GM23338 (cell line): Measurements from ENCODE around the gene CTDSP1. TPM values are rescaled to one million over a fixed set of nuclear protein-coding genes. Genes with fewer than 3 reads are reported as not detected.
A peak's percentile ranks its signal among the peaks of the same experiment; 100 is the strongest.

Experiments used
- ATAC-seq: fragments of 200-7000 bp; cut with Tn5 transposase; 3 replicates; pipeline ENCODE4 v1.9.1; 2020
- DNase-seq: peaks from one replicate; pipeline ENCODE4 v3.0.0-alpha.2; 2015; ENCODE audit warnings: low spot score
- H2AFZ ChIP-seq: fragments of 200-600 bp; sonication (generic); 2 replicates; pipeline ENCODE4 v1.8.0; 2016; ENCODE audit warnings: antibody characterized with exemption, mild to moderate bottlenecking, moderate library complexity
- H3F3A ChIP-seq: fragments of 200-600 bp; sonication (generic); replicated peaks from 2 replicates; pipeline ENCODE4 v1.8.0; 2017; ENCODE audit warnings: antibody characterized with exemption, mixed run types, low read depth
- H3K27ac ChIP-seq: fragments of 200-600 bp; sonication (generic); 2 replicates; pipeline ENCODE4 v1.6.1; 2016; ENCODE audit warnings: low read depth
- H3K27me3 ChIP-seq: fragments of 200-600 bp; sonication (generic); 2 replicates; pipeline ENCODE4 v1.8.0; 2016; ENCODE audit warnings: mild to moderate bottlenecking, mixed run types, moderate library complexity; ENCODE audit not compliant: insufficient read depth
- H3K36me3 ChIP-seq: fragments of 200-600 bp; sonication (generic); 2 replicates; pipeline ENCODE4 v1.8.0; 2016; ENCODE audit warnings: mild to moderate bottlenecking; ENCODE audit not compliant: insufficient read depth
- H3K4me1 ChIP-seq: fragments of 200-600 bp; sonication (generic); 2 replicates; pipeline ENCODE4 v1.8.0; 2016; ENCODE audit warnings: mild to moderate bottlenecking, moderate library complexity; ENCODE audit not compliant: insufficient read depth
- H3K4me2 ChIP-seq: fragments of 200-600 bp; sonication (generic); 2 replicates; pipeline ENCODE4 v1.7.1; 2017; ENCODE audit warnings: mixed run types
- H3K4me3 ChIP-seq: fragments of 200-600 bp; sonication (generic); 2 replicates; pipeline ENCODE4 v1.6.1; 2016; ENCODE audit warnings: mixed run types
- H3K79me2 ChIP-seq: fragments of 200-600 bp; sonication (generic); replicated peaks from 2 replicates; pipeline ENCODE4 v1.8.0; 2017; ENCODE audit warnings: mild to moderate bottlenecking; ENCODE audit not compliant: insufficient read depth
- H3K9me2 ChIP-seq: fragments of 200-600 bp; sonication (generic); 2 replicates; pipeline ENCODE4 v1.8.0; 2017; ENCODE audit not compliant: insufficient read depth
- H4K20me1 ChIP-seq: fragments of 200-600 bp; sonication (generic); replicated peaks from 2 replicates; pipeline ENCODE4 v1.8.0; 2017; ENCODE audit warnings: mild to moderate bottlenecking; ENCODE audit not compliant: insufficient read depth
- H3K27ac Mint-ChIP-seq: 2 replicates; pipeline ENCODE4 v1.8.0; 2020; ENCODE audit warnings: inconsistent platforms, mild to moderate bottlenecking, moderate library complexity, mixed read lengths
- H3K27me3 Mint-ChIP-seq: 3 replicates; pipeline ENCODE4 v1.8.0; 2022; ENCODE audit warnings: low read depth, mild to moderate bottlenecking, moderate library complexity, mixed read lengths, inconsistent platforms; ENCODE audit not compliant: insufficient read depth, poor library complexity
- H3K36me3 Mint-ChIP-seq: 3 replicates; pipeline ENCODE4 v1.8.0; 2021; ENCODE audit warnings: low read depth, mild to moderate bottlenecking, inconsistent platforms, moderate library complexity, mixed read lengths
- H3K4me1 Mint-ChIP-seq: 3 replicates; pipeline ENCODE4 v1.8.0; 2020; ENCODE audit warnings: mild to moderate bottlenecking, inconsistent platforms, mixed read lengths
- H3K4me3 Mint-ChIP-seq: 3 replicates; pipeline ENCODE4 v1.8.0; 2021; ENCODE audit warnings: moderate library complexity, mild to moderate bottlenecking, inconsistent platforms, mixed read lengths
- H3K9me3 Mint-ChIP-seq: 3 replicates; pipeline ENCODE4 v1.8.0; 2020; ENCODE audit warnings: moderate library complexity, mild to moderate bottlenecking, inconsistent platforms, mixed read lengths
- CREB1 ChIP-seq: fragments of 250-450 bp; sonication (Bioruptor Pico); IDR thresholded peaks from 2 replicates; pipeline ENCODE4 v1.5.0; 2020; ENCODE audit warnings: low read depth, mild to moderate bottlenecking, moderate library complexity
- EZH2 ChIP-seq: fragments of 200-600 bp; sonication (generic); IDR thresholded peaks from one replicate; pipeline ENCODE4 v1.8.0; 2017; ENCODE audit warnings: antibody characterized with exemption, mild to moderate bottlenecking, low read depth; ENCODE audit not compliant: unreplicated experiment
- EZH2phosphoT487 ChIP-seq: fragments of 200-600 bp; sonication (generic); IDR thresholded peaks from one replicate; pipeline ENCODE4 v1.8.1; 2018; ENCODE audit warnings: antibody characterized with exemption; ENCODE audit not compliant: unreplicated experiment
- JUNB ChIP-seq: IDR thresholded peaks from one replicate; pipeline ENCODE4 v1.6.1; 2016; ENCODE audit warnings: antibody characterized with exemption; ENCODE audit not compliant: unreplicated experiment
- NANOG ChIP-seq: IDR thresholded peaks from 2 replicates; pipeline ENCODE4 v1.6.1; 2016; ENCODE audit warnings: antibody characterized with exemption, borderline replicate concordance
- POLR2AphosphoS5 ChIP-seq: IDR thresholded peaks from 2 replicates; pipeline ENCODE4 v1.6.1; 2016; ENCODE audit warnings: antibody characterized with exemption, low read depth
- STAT1 ChIP-seq: IDR thresholded peaks from one replicate; pipeline ENCODE4 v1.6.1; 2016; ENCODE audit warnings: antibody characterized with exemption; ENCODE audit not compliant: unreplicated experiment
- ZNF114 ChIP-seq: fragments of 250-450 bp; sonication (Bioruptor Pico); IDR thresholded peaks from 2 replicates; pipeline ENCODE4 v1.5.0; 2020; ENCODE audit warnings: mild to moderate bottlenecking, moderate library complexity
- ZNF331 ChIP-seq: fragments of 250-450 bp; sonication (Bioruptor Pico); IDR thresholded peaks from 2 replicates; pipeline ENCODE4 v1.5.0; 2020; ENCODE audit warnings: low read depth, mild to moderate bottlenecking, moderate library complexity
- polyA plus RNA-seq: library from polyadenylated mRNA; unstranded; fragments of >200 nt; fragmentation: Nextera tagmentation; extraction: Ambion mirVana; gene quantifications from 2 replicates; pipeline ENCODE4 v1.2.1, GENCODE V29; 2016
- total RNA-seq: library from RNA; depleted of rRNA; stranded (reverse); fragments of >200 nt; shearing (Covaris generic); gene quantifications from 2 replicates; pipeline ENCODE4 v1.2.3, GENCODE V29; 2014
- TF ChIP-seq, protein P1 (sequence below): fragments of 250-450 bp; sonication (Bioruptor Pico); IDR thresholded peaks from 2 replicates; pipeline ENCODE4 v1.5.0; 2020; ENCODE audit warnings: mild to moderate bottlenecking, moderate library complexity
- TF ChIP-seq, protein P2 (sequence below), 2 experiments: fragments of 200-600 bp in 1 of 2; sonication (generic) in 1 of 2; conservative IDR thresholded peaks; 2 replicates each; pipeline versions ENCODE4 v1.5.1 to v1.6.1; 2016 to 2017; ENCODE audit warnings: antibody characterized with exemption in 2 of 2, low read depth in 2 of 2, mild to moderate bottlenecking in 2 of 2, moderate library complexity in 1 of 2
- TF ChIP-seq, protein P3 (sequence below): IDR thresholded peaks from one replicate; pipeline ENCODE4 v1.6.1; 2018; ENCODE audit warnings: antibody characterized with exemption; ENCODE audit not compliant: unreplicated experiment
- TF ChIP-seq, protein P4 (sequence below): IDR thresholded peaks from 2 replicates; pipeline ENCODE4 v1.6.1; 2016; ENCODE audit warnings: antibody characterized with exemption

The CTDSP1 gene
- total and polyA plus RNA-seq, 2 experiments from 2014 or later, result 6.7 to 21.8 TPM

DNA sequence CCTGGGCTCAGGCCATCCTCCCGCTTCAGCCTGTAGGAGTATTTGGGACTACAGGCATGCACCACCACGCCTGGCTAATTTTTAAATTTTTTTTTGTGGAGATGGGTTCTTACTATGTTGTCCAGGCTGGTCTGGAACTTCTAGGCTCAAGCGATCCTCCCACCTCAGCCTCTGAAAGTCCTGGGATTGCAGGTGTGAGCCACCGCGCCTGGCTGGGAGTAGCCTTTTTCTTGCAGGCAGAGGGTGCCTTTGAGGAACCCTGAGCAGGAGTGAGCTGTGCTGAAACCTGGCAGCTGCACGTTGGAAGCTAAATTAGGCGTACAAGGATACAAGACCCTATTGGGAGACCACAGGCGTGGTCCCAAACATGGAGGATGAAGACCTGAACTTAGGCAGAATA lies 8.0 kb downstream of the CTDSP1 start:
- Mint-ChIP-seq H3K4me3 (no peak overlapping the region), H3K36me3 (peaks cover 12% of the 10 kb centered on the region), H3K27me3 (peaks cover 5% of the 10 kb centered on the region), H3K4me1 (peaks cover 22% of the 10 kb centered on the region), H3K9me3 (no peaks in the 10 kb centered on the region), H3K27ac (no peak overlapping the region)
- H3K27ac ChIP-seq, result no peak overlapping the region
- no peak overlapping the region for H3K4me3 ChIP-seq
- no peaks in the 10 kb centered on the region for H3K79me2 ChIP-seq
- no peaks in the 10 kb centered on the region for H3K27me3 ChIP-seq
- H3K9me2 ChIP-seq, result no peaks in the 10 kb centered on the region
- peak overlapping the region; percentile 90 for H3K4me2 ChIP-seq
- DNase-seq (no peak), ATAC-seq (no peak)
- no peaks in the 10 kb centered on the region for H3K36me3 ChIP-seq
- H3F3A ChIP-seq, result peaks cover 17% of the 10 kb centered on the region
- H4K20me1 ChIP-seq, result no peaks in the 10 kb centered on the region
- peaks cover 27% of the 10 kb centered on the region for H3K4me1 ChIP-seq
- TF ChIP-seq, protein P1, sequence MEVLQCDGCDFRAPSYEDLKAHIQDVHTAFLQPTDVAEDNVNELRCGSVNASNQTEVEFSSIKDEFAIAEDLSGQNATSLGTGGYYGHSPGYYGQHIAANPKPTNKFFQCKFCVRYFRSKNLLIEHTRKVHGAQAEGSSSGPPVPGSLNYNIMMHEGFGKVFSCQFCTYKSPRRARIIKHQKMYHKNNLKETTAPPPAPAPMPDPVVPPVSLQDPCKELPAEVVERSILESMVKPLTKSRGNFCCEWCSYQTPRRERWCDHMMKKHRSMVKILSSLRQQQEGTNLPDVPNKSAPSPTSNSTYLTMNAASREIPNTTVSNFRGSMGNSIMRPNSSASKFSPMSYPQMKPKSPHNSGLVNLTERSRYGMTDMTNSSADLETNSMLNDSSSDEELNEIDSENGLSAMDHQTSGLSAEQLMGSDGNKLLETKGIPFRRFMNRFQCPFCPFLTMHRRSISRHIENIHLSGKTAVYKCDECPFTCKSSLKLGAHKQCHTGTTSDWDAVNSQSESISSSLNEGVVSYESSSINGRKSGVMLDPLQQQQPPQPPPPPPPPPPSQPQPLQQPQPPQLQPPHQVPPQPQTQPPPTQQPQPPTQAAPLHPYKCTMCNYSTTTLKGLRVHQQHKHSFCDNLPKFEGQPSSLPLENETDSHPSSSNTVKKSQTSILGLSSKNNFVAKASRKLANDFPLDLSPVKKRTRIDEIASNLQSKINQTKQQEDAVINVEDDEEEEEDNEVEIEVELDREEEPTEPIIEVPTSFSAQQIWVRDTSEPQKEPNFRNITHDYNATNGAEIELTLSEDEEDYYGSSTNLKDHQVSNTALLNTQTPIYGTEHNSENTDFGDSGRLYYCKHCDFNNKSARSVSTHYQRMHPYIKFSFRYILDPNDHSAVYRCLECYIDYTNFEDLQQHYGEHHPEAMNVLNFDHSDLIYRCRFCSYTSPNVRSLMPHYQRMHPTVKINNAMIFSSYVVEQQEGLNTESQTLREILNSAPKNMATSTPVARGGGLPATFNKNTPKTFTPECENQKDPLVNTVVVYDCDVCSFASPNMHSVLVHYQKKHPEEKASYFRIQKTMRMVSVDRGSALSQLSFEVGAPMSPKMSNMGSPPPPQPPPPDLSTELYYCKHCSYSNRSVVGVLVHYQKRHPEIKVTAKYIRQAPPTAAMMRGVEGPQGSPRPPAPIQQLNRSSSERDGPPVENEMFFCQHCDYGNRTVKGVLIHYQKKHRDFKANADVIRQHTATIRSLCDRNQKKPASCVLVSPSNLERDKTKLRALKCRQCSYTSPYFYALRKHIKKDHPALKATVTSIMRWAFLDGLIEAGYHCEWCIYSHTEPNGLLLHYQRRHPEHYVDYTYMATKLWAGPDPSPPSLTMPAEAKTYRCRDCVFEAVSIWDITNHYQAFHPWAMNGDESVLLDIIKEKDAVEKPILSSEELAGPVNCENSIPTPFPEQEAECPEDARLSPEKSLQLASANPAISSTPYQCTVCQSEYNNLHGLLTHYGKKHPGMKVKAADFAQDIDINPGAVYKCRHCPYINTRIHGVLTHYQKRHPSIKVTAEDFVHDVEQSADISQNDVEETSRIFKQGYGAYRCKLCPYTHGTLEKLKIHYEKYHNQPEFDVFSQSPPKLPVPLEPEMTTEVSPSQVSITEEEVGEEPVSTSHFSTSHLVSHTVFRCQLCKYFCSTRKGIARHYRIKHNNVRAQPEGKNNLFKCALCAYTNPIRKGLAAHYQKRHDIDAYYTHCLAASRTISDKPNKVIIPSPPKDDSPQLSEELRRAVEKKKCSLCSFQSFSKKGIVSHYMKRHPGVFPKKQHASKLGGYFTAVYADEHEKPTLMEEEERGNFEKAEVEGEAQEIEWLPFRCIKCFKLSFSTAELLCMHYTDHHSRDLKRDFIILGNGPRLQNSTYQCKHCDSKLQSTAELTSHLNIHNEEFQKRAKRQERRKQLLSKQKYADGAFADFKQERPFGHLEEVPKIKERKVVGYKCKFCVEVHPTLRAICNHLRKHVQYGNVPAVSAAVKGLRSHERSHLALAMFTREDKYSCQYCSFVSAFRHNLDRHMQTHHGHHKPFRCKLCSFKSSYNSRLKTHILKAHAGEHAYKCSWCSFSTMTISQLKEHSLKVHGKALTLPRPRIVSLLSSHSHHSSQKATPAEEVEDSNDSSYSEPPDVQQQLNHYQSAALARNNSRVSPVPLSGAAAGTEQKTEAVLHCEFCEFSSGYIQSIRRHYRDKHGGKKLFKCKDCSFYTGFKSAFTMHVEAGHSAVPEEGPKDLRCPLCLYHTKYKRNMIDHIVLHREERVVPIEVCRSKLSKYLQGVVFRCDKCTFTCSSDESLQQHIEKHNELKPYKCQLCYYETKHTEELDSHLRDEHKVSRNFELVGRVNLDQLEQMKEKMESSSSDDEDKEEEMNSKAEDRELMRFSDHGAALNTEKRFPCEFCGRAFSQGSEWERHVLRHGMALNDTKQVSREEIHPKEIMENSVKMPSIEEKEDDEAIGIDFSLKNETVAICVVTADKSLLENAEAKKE (CRISPR knock-in tag), result no peak
- no peak for TF ChIP-seq EZH2phosphoT487
- TF ChIP-seq, protein P2, sequence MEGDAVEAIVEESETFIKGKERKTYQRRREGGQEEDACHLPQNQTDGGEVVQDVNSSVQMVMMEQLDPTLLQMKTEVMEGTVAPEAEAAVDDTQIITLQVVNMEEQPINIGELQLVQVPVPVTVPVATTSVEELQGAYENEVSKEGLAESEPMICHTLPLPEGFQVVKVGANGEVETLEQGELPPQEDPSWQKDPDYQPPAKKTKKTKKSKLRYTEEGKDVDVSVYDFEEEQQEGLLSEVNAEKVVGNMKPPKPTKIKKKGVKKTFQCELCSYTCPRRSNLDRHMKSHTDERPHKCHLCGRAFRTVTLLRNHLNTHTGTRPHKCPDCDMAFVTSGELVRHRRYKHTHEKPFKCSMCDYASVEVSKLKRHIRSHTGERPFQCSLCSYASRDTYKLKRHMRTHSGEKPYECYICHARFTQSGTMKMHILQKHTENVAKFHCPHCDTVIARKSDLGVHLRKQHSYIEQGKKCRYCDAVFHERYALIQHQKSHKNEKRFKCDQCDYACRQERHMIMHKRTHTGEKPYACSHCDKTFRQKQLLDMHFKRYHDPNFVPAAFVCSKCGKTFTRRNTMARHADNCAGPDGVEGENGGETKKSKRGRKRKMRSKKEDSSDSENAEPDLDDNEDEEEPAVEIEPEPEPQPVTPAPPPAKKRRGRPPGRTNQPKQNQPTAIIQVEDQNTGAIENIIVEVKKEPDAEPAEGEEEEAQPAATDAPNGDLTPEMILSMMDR (conservative IDR thresholded peaks at IDR 0.05; ENCODE audit: low read depth in 2 of 2), result no peak
- TF ChIP-seq, protein P3, sequence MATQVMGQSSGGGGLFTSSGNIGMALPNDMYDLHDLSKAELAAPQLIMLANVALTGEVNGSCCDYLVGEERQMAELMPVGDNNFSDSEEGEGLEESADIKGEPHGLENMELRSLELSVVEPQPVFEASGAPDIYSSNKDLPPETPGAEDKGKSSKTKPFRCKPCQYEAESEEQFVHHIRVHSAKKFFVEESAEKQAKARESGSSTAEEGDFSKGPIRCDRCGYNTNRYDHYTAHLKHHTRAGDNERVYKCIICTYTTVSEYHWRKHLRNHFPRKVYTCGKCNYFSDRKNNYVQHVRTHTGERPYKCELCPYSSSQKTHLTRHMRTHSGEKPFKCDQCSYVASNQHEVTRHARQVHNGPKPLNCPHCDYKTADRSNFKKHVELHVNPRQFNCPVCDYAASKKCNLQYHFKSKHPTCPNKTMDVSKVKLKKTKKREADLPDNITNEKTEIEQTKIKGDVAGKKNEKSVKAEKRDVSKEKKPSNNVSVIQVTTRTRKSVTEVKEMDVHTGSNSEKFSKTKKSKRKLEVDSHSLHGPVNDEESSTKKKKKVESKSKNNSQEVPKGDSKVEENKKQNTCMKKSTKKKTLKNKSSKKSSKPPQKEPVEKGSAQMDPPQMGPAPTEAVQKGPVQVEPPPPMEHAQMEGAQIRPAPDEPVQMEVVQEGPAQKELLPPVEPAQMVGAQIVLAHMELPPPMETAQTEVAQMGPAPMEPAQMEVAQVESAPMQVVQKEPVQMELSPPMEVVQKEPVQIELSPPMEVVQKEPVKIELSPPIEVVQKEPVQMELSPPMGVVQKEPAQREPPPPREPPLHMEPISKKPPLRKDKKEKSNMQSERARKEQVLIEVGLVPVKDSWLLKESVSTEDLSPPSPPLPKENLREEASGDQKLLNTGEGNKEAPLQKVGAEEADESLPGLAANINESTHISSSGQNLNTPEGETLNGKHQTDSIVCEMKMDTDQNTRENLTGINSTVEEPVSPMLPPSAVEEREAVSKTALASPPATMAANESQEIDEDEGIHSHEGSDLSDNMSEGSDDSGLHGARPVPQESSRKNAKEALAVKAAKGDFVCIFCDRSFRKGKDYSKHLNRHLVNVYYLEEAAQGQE, result no peak
- TF ChIP-seq POLR2AphosphoS5, result no peak
- no peak for TF ChIP-seq EZH2
- TF ChIP-seq JUNB, result no peak
- TF ChIP-seq, protein P4, sequence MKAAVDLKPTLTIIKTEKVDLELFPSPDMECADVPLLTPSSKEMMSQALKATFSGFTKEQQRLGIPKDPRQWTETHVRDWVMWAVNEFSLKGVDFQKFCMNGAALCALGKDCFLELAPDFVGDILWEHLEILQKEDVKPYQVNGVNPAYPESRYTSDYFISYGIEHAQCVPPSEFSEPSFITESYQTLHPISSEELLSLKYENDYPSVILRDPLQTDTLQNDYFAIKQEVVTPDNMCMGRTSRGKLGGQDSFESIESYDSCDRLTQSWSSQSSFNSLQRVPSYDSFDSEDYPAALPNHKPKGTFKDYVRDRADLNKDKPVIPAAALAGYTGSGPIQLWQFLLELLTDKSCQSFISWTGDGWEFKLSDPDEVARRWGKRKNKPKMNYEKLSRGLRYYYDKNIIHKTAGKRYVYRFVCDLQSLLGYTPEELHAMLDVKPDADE, result no peak
- no peak for TF ChIP-seq STAT1
- TF ChIP-seq NANOG, result no peak
- no peak for TF ChIP-seq CREB1 (CRISPR knock-in tag)
- no peak for TF ChIP-seq ZNF114 (CRISPR knock-in tag)
- no peak for TF ChIP-seq ZNF331
- H2AFZ ChIP-seq, result peak overlapping the region; percentile 76; the same call in 1 of the 2 replicates
